HS-27A (cell line): ENCODE data around the gene SLC9A3.
"Not testable (repeated sequence)": the region's sequence is repeated elsewhere in the genome, so short reads cannot be mapped to it uniquely, and the experiment has no call there.

Source experiments
- DNase-seq: peaks from one replicate; pipeline ENCODE4 v3.0.0-alpha.2; 2012; ENCODE audit warnings: low read depth, missing footprints

SLC9A3 gene

DNA sequence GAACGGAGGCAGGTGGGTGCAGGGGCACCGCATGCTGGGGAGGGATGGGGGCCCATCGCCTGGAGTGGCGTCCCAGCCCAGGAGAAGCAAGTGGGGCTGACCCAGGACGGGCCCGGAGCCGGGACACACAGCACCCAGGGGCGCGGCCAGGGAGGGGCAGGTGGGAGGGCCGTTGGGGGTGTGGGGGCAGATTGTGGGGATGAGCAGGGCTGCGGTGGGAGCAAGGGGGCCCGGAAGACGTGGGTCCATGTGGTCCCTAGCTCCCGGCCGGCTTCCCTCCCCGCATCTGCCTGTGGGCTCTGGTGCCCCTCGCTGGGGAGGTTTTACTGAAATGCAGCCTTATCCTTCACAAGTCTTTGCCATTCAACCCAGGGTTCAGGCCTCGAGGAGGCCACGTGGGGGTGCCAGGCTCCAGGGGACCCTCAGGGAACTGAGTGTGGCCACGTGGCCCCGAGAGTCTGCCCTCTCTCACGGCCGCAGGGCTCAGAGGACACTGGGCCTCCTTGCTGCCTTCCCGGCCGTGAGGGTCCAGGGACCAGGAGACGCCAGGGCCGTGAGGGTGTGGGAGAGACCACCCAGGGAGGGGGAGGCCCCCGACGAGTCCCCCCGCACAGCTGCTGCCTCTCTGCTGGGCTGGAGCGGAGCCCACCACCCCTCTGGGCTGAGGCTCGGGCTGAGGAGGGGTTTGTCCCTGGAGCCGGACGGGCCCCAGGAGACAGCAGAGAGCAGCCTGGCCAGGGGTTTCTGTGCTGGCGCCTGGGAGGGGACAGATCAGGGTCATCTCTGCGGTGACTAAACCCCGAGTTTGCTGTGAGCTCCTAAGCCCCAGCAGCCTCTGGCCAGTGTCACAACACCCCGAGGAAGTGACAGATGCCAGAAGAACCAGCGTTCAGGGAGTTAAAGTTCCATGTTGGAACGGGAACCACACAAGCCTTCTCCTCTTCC is 35.2 kb downstream of the SLC9A3 start:
- no peak for DNase-seq

GRCh38 chr5:488241-488640 is 36.0 kb downstream of the SLC9A3 start:
- DNase-seq: no peak

DNA sequence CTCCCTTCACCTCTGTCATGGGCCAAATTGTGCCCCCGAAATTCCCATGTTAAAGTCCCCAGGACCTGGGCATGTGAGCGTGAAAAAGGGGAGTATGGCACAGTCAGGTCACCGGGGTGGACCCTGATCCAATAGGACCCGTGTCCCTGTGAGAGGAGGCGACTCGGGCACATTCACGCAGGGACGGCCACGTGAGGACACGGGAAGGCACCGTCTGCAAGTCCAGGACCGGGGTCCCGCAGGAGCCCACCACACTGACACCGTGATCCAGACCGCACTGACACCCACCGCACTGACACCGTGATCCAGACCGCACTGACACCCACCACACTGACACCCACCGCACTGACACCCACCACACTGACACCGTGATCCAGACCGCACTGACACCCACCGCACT is 37.7 kb downstream of the SLC9A3 start:
- DNase-seq: not testable (repeated sequence)

GRCh38 chr5:485946-486491 is 38.2 kb downstream of the SLC9A3 start:
- DNase-seq: no peak

- DNase-seq: no peak
These were observed 38.9 kb downstream of the SLC9A3 start for GRCh38 chr5:485113-485945.

DNA sequence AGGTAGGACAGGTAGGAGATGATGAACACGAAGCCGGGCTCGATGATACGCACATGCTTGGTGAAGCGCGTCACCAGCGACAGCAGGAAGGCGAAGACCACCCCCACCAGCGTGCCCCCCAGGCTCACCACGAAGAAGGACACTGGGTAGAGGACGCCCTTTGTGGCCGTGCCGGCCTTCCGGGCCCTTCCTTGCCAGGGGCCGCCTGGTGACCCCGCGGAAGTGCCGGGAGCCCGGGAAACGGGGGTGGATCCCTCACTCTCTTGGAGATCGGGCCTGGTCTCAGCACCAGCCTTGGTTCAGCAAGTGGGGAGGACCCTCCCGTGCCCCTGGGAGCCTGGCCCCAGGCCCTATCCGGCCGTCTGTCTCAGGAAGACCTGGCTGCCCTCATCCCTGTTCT is 39.7 kb downstream of the SLC9A3 start:
- no peak for DNase-seq

- DNase-seq: no peak
These were observed 40.7 kb downstream of the SLC9A3 start for GRCh38 chr5:483434-484140.

DNA sequence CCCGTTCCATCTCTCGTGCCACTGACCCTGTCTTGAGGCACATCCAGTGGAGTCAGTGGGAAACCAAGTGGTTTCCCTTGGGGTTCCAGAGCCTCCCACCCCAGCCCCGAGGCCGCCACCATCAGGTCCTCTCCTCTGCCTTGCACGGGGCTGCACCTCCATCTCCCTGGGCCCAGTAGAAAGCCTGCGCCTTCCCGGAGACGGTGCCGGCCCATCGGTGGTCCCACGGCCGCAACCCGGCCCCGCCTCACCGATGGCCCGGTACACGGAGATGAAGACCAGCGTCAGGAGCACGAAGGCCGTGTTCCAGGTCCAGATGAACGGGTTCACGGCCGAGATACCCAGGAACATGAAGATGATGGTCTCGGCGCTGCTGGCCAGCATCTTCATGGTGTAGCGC is 41.2 kb downstream of the SLC9A3 start:
- DNase-seq: no peak

GRCh38 chr5:482506-482905 is 41.7 kb downstream of the SLC9A3 start:
- DNase-seq: no peak

DNA sequence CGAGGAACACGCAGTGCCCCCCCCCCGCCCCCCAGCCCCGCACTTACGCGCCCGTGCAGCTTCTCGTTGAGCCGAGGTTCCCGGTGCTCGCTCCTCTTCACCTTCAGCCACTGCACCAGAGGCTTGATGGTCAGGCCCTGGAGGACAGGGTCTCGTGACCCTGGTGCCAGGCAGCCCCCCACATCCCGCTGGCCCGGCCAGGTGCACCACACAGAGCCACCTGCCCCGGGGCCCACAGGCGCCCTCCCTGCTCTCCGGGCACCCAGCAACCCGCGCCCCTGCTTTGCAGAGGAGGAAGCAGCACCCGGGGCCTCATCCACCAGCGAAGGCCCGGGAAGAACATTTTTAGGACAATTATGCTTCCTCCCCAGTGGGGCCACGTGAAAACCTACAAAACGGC is 42.2 kb downstream of the SLC9A3 start:
- no peak for DNase-seq

DNA sequence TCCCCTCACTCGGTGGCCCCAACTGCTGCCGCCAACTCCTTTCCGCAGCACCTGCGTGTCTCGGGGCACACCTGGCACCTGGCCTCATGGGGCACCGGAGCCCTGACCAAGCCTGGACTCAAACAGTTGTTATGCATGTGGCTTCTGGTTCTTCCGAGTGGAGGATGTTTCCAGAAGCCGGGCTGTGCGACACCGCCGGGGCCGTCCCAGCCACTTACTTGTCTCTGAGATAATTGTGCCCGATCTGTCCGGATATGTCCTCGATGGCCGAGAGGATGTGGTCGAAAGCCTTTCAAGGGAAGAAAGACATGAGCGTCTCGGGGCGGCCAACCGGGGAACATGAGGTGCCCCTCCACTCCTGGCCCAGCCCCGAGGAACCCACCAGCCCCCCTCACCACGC is 42.9 kb downstream of the SLC9A3 start:
- no peak for DNase-seq

DNA sequence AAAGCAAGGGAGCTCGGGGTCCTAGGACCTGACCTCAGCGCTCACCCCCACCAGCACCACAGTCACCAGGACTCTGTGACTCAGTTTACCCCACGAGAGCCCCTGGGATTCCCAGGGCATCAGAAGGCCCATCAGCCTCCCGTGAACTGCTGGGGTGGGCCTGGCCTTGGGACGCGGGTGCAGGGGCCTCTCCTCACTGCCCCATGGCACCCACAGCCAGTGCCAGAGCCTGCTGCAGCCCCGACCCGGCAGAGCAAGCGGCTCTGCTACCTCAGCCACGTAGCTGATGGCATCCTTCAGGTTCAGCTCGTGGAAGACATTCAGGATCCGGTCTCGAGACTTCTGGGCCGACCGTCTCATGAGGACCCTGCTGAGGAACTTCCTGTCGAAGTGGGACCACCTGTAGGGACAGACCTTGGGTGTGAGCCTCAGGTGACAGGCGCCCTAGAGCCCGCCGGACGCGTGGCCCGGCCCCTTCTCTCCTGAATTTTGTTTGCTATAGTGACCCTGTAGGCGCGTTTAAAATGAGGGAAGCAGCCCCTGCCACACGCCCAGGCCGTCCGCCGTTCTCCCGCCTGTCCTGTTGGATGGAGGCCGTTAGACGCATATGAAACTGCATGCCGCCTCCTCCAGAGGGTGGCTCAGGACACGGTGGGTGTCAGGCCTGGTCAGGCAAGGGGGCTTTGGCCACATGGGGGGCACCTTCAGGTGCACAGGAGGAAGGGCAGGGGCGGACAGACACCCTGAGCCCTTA is 44.5 kb downstream of the SLC9A3 start:
- no peak for DNase-seq

GRCh38 chr5:478982-479535 is 45.2 kb downstream of the SLC9A3 start:
- DNase-seq: no peak

GRCh38 chr5:478369-478981 is 45.8 kb downstream of the SLC9A3 start:
- DNase-seq: no peak

- DNase-seq: no peak
These were observed 46.4 kb downstream of the SLC9A3 start for GRCh38 chr5:477871-478270.

DNA sequence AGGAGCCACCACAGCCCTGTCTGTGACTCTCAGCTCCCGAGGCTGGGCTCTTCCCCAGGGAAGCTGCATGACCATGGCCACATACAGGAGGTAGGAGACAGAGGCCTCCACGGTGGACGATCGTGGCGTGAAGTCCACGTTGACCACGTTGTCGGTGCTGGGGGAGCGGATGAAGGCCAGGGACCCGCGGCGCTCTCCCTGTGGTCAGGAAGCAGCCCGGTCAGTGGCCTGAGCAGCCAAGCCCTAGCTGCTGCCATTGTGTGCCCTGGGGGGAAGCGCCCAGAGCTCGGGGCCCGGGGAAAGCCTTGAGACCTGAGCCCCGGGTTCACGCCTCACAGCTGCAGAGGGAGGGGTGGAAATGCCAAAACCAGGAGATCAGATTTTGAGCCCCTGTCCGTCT is 47.0 kb downstream of the SLC9A3 start:
- no peak for DNase-seq

GRCh38 chr5:476814-477175 is 47.5 kb downstream of the SLC9A3 start:
- no peak for DNase-seq

DNA sequence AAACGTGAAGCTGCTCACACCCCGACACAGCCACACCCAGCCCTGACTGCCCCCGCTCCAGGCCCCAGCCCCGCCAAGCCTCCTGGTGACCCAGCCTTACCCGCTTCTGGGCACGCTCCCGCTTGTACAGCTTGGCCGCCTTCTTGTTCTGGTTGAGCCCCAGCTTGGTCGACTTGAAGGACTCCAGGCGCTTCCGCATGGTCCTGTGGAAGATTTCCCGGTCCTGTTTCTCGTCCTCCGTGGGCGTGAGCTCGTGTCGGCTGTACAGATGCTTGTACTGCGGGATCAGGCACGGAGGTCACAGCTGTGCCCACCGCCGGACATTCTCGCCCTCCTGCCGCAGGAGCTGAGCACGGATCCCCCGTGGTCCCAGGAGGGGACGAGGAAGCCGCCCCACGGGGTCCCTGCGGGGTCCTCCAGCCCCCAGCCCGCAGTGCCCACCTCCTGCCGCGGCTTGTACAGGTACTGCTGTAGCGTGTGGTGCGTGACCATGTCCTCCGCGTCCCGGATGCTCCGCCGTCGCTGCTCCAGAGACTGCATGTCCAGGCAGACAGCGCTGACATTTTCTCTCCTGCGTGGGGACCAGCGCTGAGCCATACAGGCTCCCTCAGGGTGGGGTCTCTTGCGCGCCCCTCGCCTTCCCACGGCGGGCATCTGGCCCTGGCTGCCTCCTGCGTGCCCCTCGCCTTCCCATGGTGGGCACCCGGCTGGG is 48.0 kb downstream of the SLC9A3 start:
- DNase-seq: no peak

DNA sequence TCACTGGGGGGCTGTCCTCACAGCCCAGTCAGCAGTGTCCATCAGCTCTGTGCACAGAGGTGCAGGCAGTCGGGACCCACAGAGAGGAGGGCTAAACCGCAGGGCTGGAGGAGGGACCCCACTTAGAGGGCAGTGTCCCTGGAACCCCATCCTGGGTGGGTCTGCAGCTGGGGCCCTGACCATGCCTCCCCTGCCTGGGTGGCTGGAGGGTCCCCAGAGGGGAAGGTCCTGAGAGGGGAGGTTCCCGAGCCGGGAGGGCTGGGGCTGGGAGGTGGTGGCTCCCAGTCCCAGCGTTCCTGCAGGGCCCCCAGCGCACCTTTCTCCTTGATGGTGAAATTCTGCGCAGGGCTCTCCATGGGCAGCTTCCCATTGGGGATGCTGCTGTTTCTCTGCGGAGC is 48.5 kb downstream of the SLC9A3 start:
- DNase-seq: no peak
